Peyer's patch (tissue), 4 donors: Measurements from ENCODE around the gene ASMT.

Experiments
- POLR2A ChIP-seq, 2 donors: fragments of 450-650 bp; IDR thresholded peaks; one replicate each; pipeline ENCODE4 v1.5.1; 2017; ENCODE audit warnings: antibody characterized with exemption in 2 of 2, mild to moderate bottlenecking in 2 of 2, moderate library complexity in 2 of 2
- TF ChIP-seq, protein P1 (sequence below), 6 experiments: fragments of 450-650 bp in 4 of 6; fragments of 200-600 bp in 2 of 6; sonication (generic) in 1 of 6; IDR thresholded peaks; one replicate each; pipeline ENCODE4 v1.5.1; 2017 to 2019; ENCODE audit warnings: antibody characterized with exemption in 6 of 6, mild to moderate bottlenecking in 3 of 6, moderate library complexity in 1 of 6

DNA sequence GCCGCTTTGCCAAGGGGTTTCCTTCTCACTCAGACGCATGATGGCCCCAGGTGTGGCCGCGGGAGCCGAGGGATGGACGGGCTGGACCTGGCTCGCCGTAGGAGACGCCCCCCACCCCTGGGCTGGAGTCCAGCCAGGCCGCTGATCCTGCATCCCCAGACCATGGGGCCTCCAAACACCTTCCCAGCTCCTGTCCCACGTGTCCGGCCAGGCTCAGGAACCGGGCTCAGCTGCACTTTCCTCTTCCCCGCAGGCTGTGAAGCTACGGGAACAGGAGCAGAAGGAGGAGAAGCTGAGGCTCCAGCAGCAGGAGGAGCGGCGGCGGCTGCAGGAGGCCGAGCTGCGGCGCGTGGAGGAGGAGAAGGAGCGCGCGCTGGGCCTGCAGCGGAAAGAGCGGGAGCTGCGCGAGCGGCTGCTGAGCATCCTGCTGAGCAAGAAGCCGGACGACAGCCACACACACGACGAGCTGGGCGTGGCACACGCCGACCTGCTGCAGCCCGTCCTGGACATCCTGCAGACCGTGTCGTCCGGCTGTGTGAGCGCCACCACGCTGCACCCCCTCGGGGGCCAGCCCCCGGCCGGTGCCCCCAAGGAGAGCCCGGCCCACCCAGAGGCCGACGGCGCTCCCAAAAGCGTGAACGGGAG lies 14.3 kb upstream of the ASMT start:
- TF ChIP-seq POLR2A (IDR thresholded peaks at IDR 0.05): no peak
- TF ChIP-seq, protein P1, sequence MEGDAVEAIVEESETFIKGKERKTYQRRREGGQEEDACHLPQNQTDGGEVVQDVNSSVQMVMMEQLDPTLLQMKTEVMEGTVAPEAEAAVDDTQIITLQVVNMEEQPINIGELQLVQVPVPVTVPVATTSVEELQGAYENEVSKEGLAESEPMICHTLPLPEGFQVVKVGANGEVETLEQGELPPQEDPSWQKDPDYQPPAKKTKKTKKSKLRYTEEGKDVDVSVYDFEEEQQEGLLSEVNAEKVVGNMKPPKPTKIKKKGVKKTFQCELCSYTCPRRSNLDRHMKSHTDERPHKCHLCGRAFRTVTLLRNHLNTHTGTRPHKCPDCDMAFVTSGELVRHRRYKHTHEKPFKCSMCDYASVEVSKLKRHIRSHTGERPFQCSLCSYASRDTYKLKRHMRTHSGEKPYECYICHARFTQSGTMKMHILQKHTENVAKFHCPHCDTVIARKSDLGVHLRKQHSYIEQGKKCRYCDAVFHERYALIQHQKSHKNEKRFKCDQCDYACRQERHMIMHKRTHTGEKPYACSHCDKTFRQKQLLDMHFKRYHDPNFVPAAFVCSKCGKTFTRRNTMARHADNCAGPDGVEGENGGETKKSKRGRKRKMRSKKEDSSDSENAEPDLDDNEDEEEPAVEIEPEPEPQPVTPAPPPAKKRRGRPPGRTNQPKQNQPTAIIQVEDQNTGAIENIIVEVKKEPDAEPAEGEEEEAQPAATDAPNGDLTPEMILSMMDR (IDR thresholded peaks at IDR 0.05): no peak
